DND-41 (cell line): ENCODE data around the gene SLC35G3.

Experiments
- CTCF ChIP-seq: IDR thresholded peaks from 2 replicates; pipeline ENCODE4 v1.5.1; 2012; ENCODE audit warnings: borderline replicate concordance, low read length, moderate library complexity, mild to moderate bottlenecking; ENCODE audit not compliant: poor library complexity, severe bottlenecking; ENCODE audit errors: extremely low read depth
- EZH2 ChIP-seq: IDR thresholded peaks from 3 replicates; pipeline ENCODE4 v1.6.1; 2012; ENCODE audit warnings: borderline replicate concordance, low read depth, mild to moderate bottlenecking, moderate library complexity, low read length, inconsistent platforms; ENCODE audit not compliant: severe bottlenecking

DNA sequence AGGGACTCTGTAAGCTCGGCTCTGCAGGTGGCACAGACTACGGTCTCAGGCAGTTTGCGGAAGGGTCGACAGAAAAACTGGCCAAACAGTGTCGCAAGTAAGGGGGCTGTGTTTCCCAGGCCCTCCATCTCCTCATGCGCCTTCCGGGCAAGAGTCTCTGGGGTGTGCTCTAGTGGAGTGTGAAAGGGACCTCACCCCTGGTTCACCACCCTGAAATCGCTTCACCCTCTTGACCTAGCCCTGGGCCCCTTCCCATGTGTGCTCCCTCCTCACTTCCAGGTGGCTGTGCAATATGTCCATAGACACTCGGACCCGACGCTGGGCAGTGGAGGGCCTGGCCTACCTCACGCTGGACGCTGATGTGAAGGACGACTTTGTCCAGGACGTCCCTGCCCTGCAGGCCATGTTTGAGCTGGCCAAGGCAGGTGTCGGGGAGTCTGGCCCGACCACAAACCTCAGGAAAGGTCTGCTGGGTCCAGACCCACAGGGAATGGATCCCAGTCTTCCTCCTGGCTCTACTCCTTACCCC lies 24.3 kb downstream of the SLC35G3 start:
- TF ChIP-seq CTCF (no peak), EZH2 (no peak)
